SU-DHL-6 (cell line): ENCODE results near the gene KBTBD13.

ENCODE experiments used
- H2AFZ ChIP-seq: fragments of 200-600 bp; sonication (generic); 2 replicates; pipeline ENCODE4 v1.6.1; 2014; ENCODE audit warnings: low read depth, mild to moderate bottlenecking, moderate library complexity, mixed read lengths, antibody characterized with exemption, low read length; ENCODE audit not compliant: severe bottlenecking
- H3F3A ChIP-seq: fragments of 200-600 bp; shearing (Covaris generic); 2 replicates; pipeline ENCODE4 v1.6.0; 2016; ENCODE audit warnings: antibody characterized with exemption, mild to moderate bottlenecking; ENCODE audit not compliant: insufficient read depth
- H3K27ac ChIP-seq: fragments of 200-600 bp; sonication (generic); 2 replicates; pipeline ENCODE4 v1.5.1; 2016; ENCODE audit warnings: low read depth, mild to moderate bottlenecking, low read length, moderate library complexity, mixed read lengths
- H3K27me3 ChIP-seq: fragments of 200-600 bp; sonication (generic), shearing (Covaris generic); 2 replicates; pipeline ENCODE4 v1.6.0; 2014; ENCODE audit warnings: mild to moderate bottlenecking, low read length
- H3K36me3 ChIP-seq: fragments of 200-600 bp; sonication (generic); 2 replicates; pipeline ENCODE4 v1.6.1; 2014; ENCODE audit warnings: mild to moderate bottlenecking, low read length, mixed read lengths
- H3K4me2 ChIP-seq: fragments of 300-600, 200-600 bp; shearing (Covaris generic), sonication (generic); 2 replicates; pipeline ENCODE4 v1.6.0; 2014; ENCODE audit warnings: low read length, low read depth, mild to moderate bottlenecking; ENCODE audit not compliant: poor library complexity, severe bottlenecking
- H3K4me3 ChIP-seq: fragments of 200-600 bp; sonication (generic); 2 replicates; pipeline ENCODE4 v1.5.1; 2014; ENCODE audit warnings: antibody characterized with exemption, low read length, mild to moderate bottlenecking, mixed read lengths; ENCODE audit not compliant: insufficient read depth, poor library complexity, severe bottlenecking
- H3K79me2 ChIP-seq: fragments of 200-600 bp; sonication (generic); 2 replicates; pipeline ENCODE4 v1.6.1; 2014; ENCODE audit warnings: mild to moderate bottlenecking, low read length, moderate library complexity; ENCODE audit not compliant: insufficient read depth
- H3K9ac ChIP-seq: fragments of 200-600 bp; sonication (generic); 2 replicates; pipeline ENCODE4 v1.7.0; 2014; ENCODE audit warnings: mild to moderate bottlenecking, low read length
- H3K9me2 ChIP-seq: fragments of 200-600 bp; sonication (generic); replicated peaks from 2 replicates; pipeline ENCODE4 v1.6.1; 2014; ENCODE audit warnings: low read length; ENCODE audit not compliant: insufficient read depth
- H3K9me3 ChIP-seq: fragments of 200-600 bp; sonication (generic); 2 replicates; pipeline ENCODE4 v1.6.1; 2014; ENCODE audit warnings: low read length, mixed read lengths; ENCODE audit not compliant: insufficient read depth
- H4K20me1 ChIP-seq: fragments of 200-600 bp; sonication (generic); 2 replicates; pipeline ENCODE4 v1.6.1; 2014; ENCODE audit warnings: low read depth, mild to moderate bottlenecking, antibody characterized with exemption, low read length, moderate library complexity, mixed read lengths
- EZH2phosphoT487 ChIP-seq: fragments of 200-600 bp; sonication (generic), shearing (Covaris generic); conservative IDR thresholded peaks from 2 replicates; pipeline ENCODE4 v1.6.1; 2018; ENCODE audit warnings: mild to moderate bottlenecking, antibody characterized with exemption, low read length, moderate library complexity, mixed read lengths
- TF ChIP-seq, protein P1 (sequence below): fragments of 200-600 bp; sonication (generic); IDR thresholded peaks from one replicate; pipeline ENCODE4 v1.5.1; 2017; ENCODE audit warnings: antibody characterized with exemption, mild to moderate bottlenecking, low read length, moderate library complexity; ENCODE audit not compliant: insufficient read depth, poor library complexity, severe bottlenecking

Gene KBTBD13

DNA sequence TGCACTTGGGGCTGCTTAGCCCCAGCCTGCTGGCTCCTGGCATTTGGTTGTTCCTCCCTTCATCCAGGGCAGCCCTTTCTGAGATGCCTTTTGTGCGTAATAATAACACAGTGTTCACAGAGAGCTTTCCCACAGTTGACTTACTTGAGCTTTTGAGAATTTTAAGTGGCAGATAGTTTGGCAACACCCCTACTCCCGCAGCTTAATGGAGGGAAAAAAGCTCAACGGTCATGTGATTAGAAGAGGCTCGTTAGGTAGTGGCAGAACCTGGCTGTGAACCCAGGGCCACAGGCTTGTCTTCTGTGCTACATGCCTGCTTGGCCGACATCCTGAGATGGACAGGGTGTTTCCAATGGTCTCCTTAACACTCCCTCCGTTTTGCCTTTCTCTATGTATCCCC is 4.7 kb downstream of the KBTBD13 start:
- Histone ChIP-seq H3K9me2 (no peaks in the 10 kb centered on the region), H3K9ac (no peak overlapping the region), H3K9me3 (no peaks in the 10 kb centered on the region), H3K79me2 (no peaks in the 10 kb centered on the region), H2AFZ (no peak overlapping the region), H3K36me3 (no peaks in the 10 kb centered on the region), H3F3A (no peaks in the 10 kb centered on the region), H3K4me2 (no peak overlapping the region), H3K27me3 (no peaks in the 10 kb centered on the region), H4K20me1 (no peaks in the 10 kb centered on the region), H3K4me3 (no peak overlapping the region), H3K27ac (no peak overlapping the region)
- TF ChIP-seq, protein P1, sequence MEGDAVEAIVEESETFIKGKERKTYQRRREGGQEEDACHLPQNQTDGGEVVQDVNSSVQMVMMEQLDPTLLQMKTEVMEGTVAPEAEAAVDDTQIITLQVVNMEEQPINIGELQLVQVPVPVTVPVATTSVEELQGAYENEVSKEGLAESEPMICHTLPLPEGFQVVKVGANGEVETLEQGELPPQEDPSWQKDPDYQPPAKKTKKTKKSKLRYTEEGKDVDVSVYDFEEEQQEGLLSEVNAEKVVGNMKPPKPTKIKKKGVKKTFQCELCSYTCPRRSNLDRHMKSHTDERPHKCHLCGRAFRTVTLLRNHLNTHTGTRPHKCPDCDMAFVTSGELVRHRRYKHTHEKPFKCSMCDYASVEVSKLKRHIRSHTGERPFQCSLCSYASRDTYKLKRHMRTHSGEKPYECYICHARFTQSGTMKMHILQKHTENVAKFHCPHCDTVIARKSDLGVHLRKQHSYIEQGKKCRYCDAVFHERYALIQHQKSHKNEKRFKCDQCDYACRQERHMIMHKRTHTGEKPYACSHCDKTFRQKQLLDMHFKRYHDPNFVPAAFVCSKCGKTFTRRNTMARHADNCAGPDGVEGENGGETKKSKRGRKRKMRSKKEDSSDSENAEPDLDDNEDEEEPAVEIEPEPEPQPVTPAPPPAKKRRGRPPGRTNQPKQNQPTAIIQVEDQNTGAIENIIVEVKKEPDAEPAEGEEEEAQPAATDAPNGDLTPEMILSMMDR: no peak
- TF ChIP-seq EZH2phosphoT487: no peak

DNA sequence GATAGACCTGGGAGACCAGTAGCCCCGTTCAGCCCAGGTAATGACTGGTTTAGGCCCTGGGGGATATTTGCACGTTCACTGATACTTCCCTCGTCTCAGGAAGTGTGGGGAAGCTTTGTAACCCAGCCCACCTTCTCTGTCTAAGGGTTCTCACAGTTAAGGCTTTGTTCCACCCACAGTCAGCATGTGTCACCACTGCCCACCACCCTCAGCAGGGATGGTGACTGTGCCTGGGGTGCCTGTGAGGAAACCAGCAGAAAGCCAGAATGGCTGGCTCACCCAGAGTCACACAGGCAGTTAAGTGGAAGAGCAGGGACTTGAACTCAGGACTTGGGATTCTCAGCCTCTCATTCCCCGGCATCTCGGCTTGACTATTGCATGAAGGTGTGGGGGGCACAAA is 5.2 kb downstream of the KBTBD13 start:
- Histone ChIP-seq H3K9me2 (no peaks in the 10 kb centered on the region), H4K20me1 (no peaks in the 10 kb centered on the region), H3F3A (no peaks in the 10 kb centered on the region), H3K4me2 (no peak overlapping the region), H3K79me2 (no peaks in the 10 kb centered on the region), H2AFZ (no peak overlapping the region), H3K27ac (no peak overlapping the region), H3K36me3 (no peaks in the 10 kb centered on the region), H3K9ac (no peak overlapping the region), H3K4me3 (no peak overlapping the region), H3K9me3 (no peaks in the 10 kb centered on the region), H3K27me3 (no peaks in the 10 kb centered on the region)
- TF ChIP-seq EZH2phosphoT487: no peak
- TF ChIP-seq, protein P1: no peak

DNA sequence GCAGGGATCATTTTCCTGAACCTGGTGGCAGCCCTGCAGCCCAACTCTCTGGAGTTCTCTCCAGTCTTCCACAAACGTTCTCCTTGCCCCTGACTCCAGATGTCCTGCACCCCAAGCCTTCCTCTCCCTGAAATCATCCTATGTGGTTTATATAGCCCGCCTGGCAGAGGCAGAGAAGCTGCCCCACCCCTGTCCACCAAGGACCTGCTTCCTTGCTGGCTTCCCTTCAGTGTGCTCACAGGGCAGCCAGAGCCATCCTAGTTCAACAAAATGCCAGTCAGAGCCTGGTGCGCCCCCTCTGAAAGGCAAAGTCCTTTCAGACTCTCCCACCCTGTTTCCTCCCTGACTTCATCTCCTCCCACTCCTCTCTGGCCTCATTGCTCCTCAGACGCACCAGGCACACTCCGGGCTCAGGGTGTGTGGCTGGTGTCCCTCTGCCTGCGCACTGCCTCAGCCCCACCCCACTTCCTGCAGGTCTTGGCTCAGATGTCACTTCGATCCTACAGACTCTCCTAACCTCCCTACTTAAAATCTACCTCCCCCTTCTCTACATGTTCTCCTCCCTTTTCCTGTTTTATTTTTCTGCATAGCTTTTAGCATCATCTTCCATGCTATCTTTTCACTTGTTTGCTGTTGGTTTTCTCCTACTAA is 5.9 kb downstream of the KBTBD13 start:
- Histone ChIP-seq H3K27me3 (no peaks in the 10 kb centered on the region), H4K20me1 (no peaks in the 10 kb centered on the region), H3K4me2 (no peak overlapping the region), H3K4me3 (no peak overlapping the region), H2AFZ (no peak overlapping the region), H3K79me2 (no peaks in the 10 kb centered on the region), H3K9ac (no peak overlapping the region), H3K9me2 (no peaks in the 10 kb centered on the region), H3F3A (no peaks in the 10 kb centered on the region), H3K27ac (no peak overlapping the region), H3K36me3 (no peaks in the 10 kb centered on the region), H3K9me3 (no peaks in the 10 kb centered on the region)
- TF ChIP-seq, protein P1: no peak
- TF ChIP-seq EZH2phosphoT487: no peak
